GM18861 (cell line): ENCODE results near the gene RABGEF1.
"Not testable (repeated sequence)": the region's sequence is repeated elsewhere in the genome, so short reads cannot be mapped to it uniquely, and the experiment has no call there.

Experiments
- ATAC-seq: cut with Tn5 transposase; IDR thresholded peaks from one replicate; pipeline ENCODE4 v1.9.1; 2021; ENCODE audit not compliant: unreplicated experiment

Gene RABGEF1

GRCh38 chr7:66735154-66735553 lies 5.4 kb upstream of the RABGEF1 start:
- ATAC-seq: no peak

GRCh38 chr7:66735850-66736249 lies 4.7 kb upstream of the RABGEF1 start:
- no peak for ATAC-seq

GRCh38 chr7:66736892-66737291 lies 3.6 kb upstream of the RABGEF1 start:
- no peak for ATAC-seq

- no peak for ATAC-seq
Observed at GRCh38 chr7:66737667-66738066, 2.9 kb upstream of the RABGEF1 start.

GRCh38 chr7:66739477-66739876 lies 1.1 kb upstream of the RABGEF1 start:
- ATAC-seq: no peak

GRCh38 chr7:66739953-66740301 lies 606 bp upstream of the RABGEF1 start:
- no peak for ATAC-seq

- peak; percentile 24 for ATAC-seq
Observed at GRCh38 chr7:66740980-66741709, 612 bp downstream of the RABGEF1 start.

GRCh38 chr7:66741710-66742049 lies 1.1 kb downstream of the RABGEF1 start:
- ATAC-seq: no peak

- ATAC-seq: not testable (repeated sequence)
Observed at GRCh38 chr7:66742298-66742697, 1.8 kb downstream of the RABGEF1 start.

GRCh38 chr7:66743920-66744319 lies 3.4 kb downstream of the RABGEF1 start:
- no peak for ATAC-seq

- ATAC-seq: no peak
Observed at GRCh38 chr7:66747385-66747784, 6.9 kb downstream of the RABGEF1 start.

- no peak for ATAC-seq
Observed at GRCh38 chr7:66747881-66748511, 7.5 kb downstream of the RABGEF1 start.

GRCh38 chr7:66748791-66749190 lies 8.3 kb downstream of the RABGEF1 start:
- no peak for ATAC-seq

GRCh38 chr7:66751945-66752344 lies 11.4 kb downstream of the RABGEF1 start:
- no peak for ATAC-seq

GRCh38 chr7:66754541-66754940 lies 14.0 kb downstream of the RABGEF1 start:
- no peak for ATAC-seq

- ATAC-seq: not testable (repeated sequence)
Observed at GRCh38 chr7:66755059-66755458, 14.5 kb downstream of the RABGEF1 start.

- ATAC-seq: not testable (repeated sequence)
Observed at GRCh38 chr7:66756227-66756626, 15.7 kb downstream of the RABGEF1 start.

- ATAC-seq: no peak
Observed at GRCh38 chr7:66756889-66757288, 16.4 kb downstream of the RABGEF1 start.

- no peak for ATAC-seq
Observed at GRCh38 chr7:66757939-66758338, 17.4 kb downstream of the RABGEF1 start.

- ATAC-seq: peak; percentile 90
Observed at GRCh38 chr7:66758950-66759628, 18.6 kb downstream of the RABGEF1 start.

GRCh38 chr7:66763183-66763582 lies 22.6 kb downstream of the RABGEF1 start:
- ATAC-seq: not testable (repeated sequence)

GRCh38 chr7:66763633-66764355 lies 23.3 kb downstream of the RABGEF1 start:
- ATAC-seq: not testable (repeated sequence)
